ENCODE results near the gene TMEM266.

- TF ChIP-seq CTCF (conservative IDR thresholded peaks at IDR 0.05; ENCODE audit: low read depth, low read length) (no peak), EZH2phosphoT487 (IDR thresholded peaks at IDR 0.05; ENCODE audit: borderline replicate concordance, low read length) (no peak)
These were observed 162.4 kb downstream of the TMEM266 start for GRCh38 chr15:76222159-76222558.
